DMS53 treated with DMSO at 0.1 percent for 48 hours (cell line): ENCODE results near the gene COQ8A.
A peak's percentile ranks its signal among the peaks of the same experiment; 100 is the strongest.

Experiments
- DNase-seq: peaks from one replicate; lab custom pipeline; 2025; ENCODE audit not compliant: unreplicated experiment; lab: John Stamatoyannopoulos, UW

The COQ8A gene

GRCh38 chr1:226940029-226940805, at the start of gene COQ8A:
Gene COQ8A, plus strand, starts transcription at chr1:226940294. Its CDS starts 21,092 bp downstream, at chr1:226961386.
- DNase-seq, result peak; percentile 99

- DNase-seq, result no peak
These were observed 49.6 kb upstream of the COQ8A start for GRCh38 chr1:226890331-226891108.

- DNase-seq, result no peak
These were observed 48.7 kb upstream of the COQ8A start for GRCh38 chr1:226891346-226891745.

DNA sequence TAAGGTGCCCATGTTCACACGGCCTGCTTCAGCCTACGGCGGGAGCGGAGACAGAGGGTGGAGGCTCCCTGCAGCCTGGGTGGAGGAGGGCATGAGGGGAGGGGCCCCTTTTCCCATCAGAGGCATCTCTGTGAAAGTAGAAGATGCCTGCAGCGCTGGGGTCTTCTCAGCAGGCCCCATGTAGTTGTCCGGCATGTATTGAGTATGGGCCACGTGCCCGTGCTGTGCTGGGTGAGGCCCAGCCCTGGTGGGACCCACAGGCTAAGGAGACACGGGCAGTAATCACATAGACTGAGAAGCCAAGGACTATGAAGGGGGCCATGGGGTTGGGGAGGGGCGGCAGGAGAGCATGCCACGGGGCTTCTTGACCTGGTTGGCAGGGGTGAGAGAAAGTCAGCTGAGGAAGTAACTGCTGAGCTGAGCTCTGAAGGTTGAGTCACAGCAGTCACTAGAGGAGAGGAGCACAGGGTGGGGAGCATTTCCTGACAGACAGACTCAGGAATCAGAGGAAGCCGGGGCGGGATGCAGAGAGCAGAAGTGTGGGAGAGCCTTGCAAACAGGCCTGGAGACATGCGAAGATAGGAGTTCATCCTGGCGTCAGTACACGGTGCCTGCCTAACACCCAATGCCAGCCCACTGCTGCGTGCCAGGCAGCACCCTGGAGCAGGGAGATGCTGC, 48.1 kb upstream of the COQ8A start:
- DNase-seq, result no peak

DNA sequence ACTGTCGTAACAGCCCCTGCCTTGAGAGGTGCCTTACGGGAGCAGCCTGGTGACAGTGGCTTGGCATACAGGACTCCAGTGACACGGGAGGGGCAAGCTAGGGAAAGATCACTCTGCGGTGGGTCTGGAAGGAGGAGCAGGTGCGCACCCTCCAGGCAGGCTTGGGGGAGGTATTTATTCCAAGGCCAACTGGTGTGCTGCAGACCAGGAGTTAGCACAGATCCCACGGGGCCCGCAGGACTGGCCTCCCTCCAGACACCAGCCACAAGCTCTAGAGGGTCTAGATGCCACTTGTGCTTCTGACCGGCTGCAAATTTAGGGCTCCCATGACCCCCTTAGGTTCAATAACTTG, 47.6 kb upstream of the COQ8A start:
- DNase-seq, result no peak

DNA sequence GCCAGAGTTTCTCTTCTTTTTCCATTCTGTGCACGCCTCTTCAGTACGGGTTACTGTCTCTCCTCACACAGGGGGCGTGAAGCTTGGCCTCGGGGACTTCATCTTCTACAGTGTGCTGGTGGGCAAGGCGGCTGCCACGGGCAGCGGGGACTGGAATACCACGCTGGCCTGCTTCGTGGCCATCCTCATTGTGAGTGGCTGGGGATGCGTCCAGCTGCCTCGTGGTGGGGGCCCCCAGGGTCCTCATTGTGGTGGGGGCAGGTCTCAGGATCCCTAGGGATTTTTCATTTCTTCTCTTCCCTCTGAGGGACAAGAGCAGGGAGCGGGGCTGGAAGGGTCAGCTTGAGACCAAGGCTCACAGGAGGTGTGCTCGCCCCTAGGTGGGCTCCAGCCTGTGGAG, 46.2 kb upstream of the COQ8A start:
- DNase-seq, result no peak

- DNase-seq, result no peak
These were observed 45.3 kb upstream of the COQ8A start for GRCh38 chr1:226894826-226895225.

- DNase-seq, result no peak
These were observed 44.5 kb upstream of the COQ8A start for GRCh38 chr1:226895644-226896043.

DNA sequence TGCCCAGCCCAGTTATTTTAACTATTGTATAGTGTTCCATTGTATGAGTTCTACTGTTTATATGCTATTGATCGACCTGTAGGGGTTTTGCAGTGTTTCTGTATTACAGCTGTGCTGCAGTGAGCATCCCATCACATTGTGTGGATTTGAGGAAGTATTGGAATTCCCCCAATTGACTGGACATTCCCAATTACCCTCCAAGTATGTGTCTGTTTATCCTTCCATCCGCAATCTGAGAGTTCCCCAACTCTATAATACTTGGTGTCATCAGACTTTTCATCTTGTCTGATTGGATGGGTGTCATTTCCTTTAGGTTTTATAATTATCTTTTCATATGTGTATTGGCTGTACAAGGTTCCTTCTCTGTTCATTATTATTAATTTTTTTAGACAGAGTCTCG, 41.8 kb upstream of the COQ8A start:
- no peak for DNase-seq

GRCh38 chr1:226901421-226901820, 38.7 kb upstream of the COQ8A start:
- DNase-seq, result no peak

DNA sequence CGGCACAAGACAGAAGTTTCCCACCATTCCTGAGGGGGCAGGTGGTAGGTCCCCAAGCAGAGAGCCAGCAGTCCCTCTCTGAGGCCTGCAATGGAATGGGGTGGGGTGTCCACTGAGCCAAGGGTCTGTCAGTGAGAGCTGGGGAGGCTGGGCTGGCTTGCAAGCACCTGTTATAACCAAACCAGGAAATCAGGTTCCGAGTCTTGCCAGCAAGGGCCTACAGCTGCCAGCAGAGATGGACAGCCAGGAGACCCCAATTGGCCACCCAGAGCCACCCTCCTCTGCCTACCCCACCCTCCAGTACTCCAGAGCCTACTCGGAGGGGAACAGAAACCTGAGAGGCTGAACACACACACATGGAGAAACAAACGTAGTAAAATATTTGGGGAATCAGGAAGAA, 37.5 kb upstream of the COQ8A start:
- no peak for DNase-seq

DNA sequence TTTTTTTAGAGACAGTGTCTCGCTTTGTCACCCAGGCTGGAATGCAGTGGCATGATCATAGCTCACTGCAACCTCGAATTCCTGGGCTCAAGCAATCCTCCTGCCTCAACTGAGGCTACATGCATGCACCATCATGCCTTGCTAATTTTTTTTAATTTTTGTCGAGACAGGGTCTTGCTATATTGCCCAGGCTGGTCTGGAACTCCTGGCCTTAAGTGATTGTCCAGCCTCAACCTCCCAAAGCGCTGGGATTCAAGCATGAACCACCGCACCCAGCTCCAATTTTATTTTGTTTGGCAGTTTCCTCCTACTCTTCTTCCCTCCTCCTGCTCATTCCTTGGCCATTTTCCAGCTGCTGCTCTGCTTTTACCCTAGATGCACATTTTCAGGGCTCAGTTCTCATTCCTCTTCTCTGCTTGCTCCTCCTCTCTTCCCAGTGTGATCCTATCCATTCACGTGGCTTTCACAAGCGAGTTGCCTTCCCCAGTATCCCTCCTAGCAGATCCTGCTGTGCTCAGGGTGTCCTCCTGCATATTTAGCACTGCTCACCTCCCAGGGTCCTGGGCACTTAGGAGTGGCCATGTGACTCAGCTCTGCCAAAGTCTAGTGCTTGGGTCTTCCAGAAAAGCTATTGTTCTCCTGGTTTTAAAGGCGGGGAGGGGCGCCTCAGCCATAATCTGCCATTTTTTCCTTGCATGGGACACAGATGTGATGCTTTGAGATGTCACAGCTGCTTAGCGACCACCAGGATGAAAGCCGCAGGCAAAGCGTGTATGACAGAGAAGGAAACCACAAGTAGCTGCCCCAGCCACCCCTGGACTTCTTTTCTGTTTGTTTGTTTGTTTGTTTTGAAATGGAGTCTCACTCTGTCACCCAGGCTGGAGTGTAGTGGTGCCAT, 36.0 kb upstream of the COQ8A start:
- DNase-seq, result no peak

GRCh38 chr1:226904772-226905171, 35.3 kb upstream of the COQ8A start:
- DNase-seq, result no peak

DNA sequence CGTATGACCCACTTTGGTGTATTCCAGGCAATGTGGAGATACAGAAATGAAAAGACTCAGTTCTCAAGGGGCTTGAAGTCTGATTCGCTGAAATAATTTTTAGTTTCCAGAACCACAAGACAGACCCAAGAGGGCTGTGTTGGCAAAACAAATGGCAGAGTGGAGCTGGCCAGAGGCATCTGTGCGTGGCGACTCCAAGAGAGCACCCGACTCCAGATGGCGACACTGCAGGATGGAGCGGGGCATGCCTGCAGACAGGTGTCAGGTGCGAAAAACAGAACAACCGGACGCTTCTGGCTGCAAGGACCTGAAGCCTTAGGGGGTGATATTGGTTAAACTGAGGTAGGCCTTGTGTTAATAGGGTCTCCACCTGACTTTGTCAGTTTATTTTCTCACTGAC, 31.7 kb upstream of the COQ8A start:
- DNase-seq, result no peak

DNA sequence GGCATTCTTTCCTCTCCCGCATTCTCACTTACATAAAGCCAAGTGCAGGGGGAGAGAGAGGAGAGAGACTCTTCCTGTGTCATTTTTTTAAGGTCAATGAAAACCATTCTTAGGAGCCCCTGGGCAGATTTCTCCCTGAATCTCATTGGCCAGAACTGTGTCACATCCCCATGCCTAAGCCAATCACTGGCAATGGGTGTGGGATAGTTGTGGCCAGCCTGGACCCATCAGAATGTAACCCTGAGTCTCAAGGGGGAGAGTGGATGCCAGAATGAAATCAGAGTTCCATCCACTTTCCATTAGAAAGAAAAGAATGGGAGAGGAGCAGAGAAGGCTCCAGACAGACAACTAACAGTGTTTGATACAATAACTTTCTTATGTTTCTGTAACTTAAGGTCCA, 31.2 kb upstream of the COQ8A start:
- no peak for DNase-seq

GRCh38 chr1:226912587-226913176, 27.4 kb upstream of the COQ8A start:
- peak; percentile 45 for DNase-seq

GRCh38 chr1:226915672-226915995, 24.5 kb upstream of the COQ8A start:
- no peak for DNase-seq

GRCh38 chr1:226916497-226916896, 23.6 kb upstream of the COQ8A start:
- no peak for DNase-seq

GRCh38 chr1:226919587-226919986, 20.5 kb upstream of the COQ8A start:
- DNase-seq, result no peak

DNA sequence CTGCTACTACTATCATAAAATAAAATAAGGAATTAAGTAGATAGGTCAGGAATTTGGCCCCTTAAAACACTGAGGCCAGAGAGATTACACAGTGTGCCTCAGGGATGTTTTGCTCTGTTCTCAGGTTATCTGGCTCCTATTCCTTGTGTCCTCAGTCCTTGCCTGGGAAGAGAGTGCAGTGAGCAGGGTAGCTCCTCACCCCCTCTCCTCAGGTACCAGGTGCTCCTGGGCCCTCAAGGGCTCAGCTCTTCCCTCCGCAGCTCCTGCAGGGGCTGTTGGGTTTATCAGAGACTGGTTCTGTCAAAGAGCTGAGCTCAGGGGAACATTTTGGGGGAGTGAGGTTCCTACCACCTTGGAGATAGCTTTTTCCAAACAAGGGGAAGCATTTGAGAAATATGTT, 20.1 kb upstream of the COQ8A start:
- no peak for DNase-seq

DNA sequence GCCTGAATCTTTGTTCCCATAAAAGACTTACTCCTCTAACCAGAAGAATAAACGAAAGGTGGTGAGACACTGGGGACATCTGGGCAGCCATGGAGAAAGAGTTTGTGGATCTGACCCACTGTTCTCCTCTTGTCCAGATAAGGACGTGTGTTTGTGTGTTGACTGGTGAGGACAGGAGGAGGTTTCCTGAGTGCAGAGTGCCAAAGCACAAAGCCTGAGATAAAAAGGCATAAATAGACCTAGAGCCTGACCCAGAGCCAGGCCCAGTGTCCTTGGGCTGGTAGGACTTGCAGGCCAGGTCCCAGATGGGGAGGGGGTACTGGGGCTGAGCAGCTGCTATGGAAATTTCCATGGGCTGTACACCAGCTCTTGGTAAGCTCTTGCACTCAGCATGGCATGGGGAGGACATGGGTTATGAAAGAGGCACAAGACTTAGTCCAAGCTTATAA, 19.6 kb upstream of the COQ8A start:
- DNase-seq, result no peak
